NT2/D1 (cell line): Measurements from ENCODE around the gene RNGTT.

Experiments
- SUZ12 ChIP-seq: IDR thresholded peaks from 2 replicates; pipeline ENCODE4 v1.6.1; 2011; ENCODE audit not compliant: insufficient read length, insufficient read depth; ENCODE audit errors: extremely low read depth
- YY1 ChIP-seq: IDR thresholded peaks from 2 replicates; pipeline ENCODE4 v1.6.1; 2011; ENCODE audit not compliant: insufficient read length, insufficient read depth
- ZNF274 ChIP-seq: IDR thresholded peaks from 2 replicates; pipeline ENCODE4 v1.6.1; 2011; ENCODE audit warnings: mild to moderate bottlenecking, low read depth, low read length

DNA sequence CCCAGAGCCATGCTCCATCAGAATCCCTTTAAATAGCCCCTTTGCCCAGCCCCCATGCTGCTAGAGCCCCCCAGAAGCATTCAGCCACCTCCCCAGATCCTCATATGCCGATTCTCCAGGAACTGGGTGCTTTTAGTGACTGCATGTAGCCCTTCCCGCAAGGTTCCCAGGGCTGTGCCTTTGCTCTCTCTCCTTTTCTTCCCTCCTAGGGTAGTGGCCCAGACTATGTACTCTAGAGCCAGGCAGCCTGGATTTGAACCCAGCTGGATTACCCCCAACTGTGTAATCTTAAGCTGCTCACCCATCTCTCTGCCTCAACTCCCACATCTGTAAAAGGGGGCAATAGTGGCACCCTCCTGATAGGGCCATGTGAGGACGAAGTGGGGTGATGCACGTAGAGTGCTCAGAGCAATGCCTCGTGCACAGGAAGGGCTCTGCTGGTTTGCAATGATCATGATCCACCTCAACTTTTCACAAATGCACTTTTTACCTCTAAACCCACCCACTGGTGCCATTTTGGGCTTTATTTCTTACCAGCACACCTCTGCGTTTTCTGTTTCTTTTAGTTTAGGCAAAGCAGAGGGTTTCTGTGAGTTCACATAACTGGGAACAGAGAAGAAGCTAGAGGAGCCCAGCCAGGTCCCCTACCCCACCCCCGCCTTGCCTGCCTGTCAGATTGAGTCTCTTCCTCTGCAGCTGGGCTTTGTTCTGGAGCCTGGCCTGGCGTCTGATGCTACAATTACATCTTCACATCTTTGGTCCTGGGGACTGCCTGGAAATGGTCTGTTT, 396.5 kb downstream of the RNGTT start:
- TF ChIP-seq YY1: no peak
- no peak for TF ChIP-seq SUZ12
- TF ChIP-seq ZNF274: no peak
